GM12878 (cell line): ENCODE data around the gene AFMID. TPM values are rescaled to one million over a fixed set of nuclear protein-coding genes. Genes with fewer than 3 reads are reported as not detected.

Experiments used
- ATAC-seq: fragments of 200-7000 bp; cut with Tn5 transposase; 3 replicates; pipeline ENCODE4 v1.9.1; 2020; ENCODE audit warnings: mild to moderate bottlenecking, moderate library complexity
- BruUV-seq: library from RNA; stranded (reverse); fragments of 400-500 nt; replicated peaks from 2 replicates; lab custom pipeline; 2021; lab: Mats Ljungman, UMichigan
- CTCF ChIA-PET: fragments of 300-600 bp; sonication (Branson Sonifier 250); formaldehyde crosslinking; extraction: SDS; loops from one replicate; lab custom pipeline; 2021; ENCODE audit warnings: inconsistent platforms; lab: Yijun Ruan, JAX
- POLR2A ChIA-PET: fragments of 350-600 bp; formaldehyde crosslinking; extraction: SDS; loops from one replicate; lab custom pipeline; 2021; ENCODE audit warnings: inconsistent platforms; lab: Charles Lee
- RAD21 ChIA-PET: fragments of 300-600 bp; sonication (Branson Sonifier 250); formaldehyde crosslinking; loops from one replicate; lab custom pipeline; 2023; ENCODE audit warnings: antibody characterized with exemption; ENCODE audit not compliant: unreplicated experiment; lab: Charles Lee
- SMC1A ChIA-PET: fragments of 300-600 bp; sonication (Branson Sonifier 250); formaldehyde crosslinking; loops from one replicate; lab custom pipeline; 2023; ENCODE audit not compliant: unreplicated experiment, uncharacterized antibody; lab: Charles Lee
- DNase-seq: peaks from one replicate; pipeline ENCODE4 v3.0.0-alpha.2; 2011; ENCODE audit warnings: low read depth, low spot score
- FAIRE-seq: peaks from 3 replicates; lab custom pipeline; 2011; peaks lifted over from hg19 to GRCh38; lab: Jason Lieb, UNC
- H2AFZ ChIP-seq: 2 replicates; pipeline ENCODE4 v1.6.0; 2011; ENCODE audit warnings: low read depth, low read length, control low read depth; ENCODE audit not compliant: control insufficient read depth
- H3K27ac ChIP-seq: 2 replicates; pipeline ENCODE4 v1.5.1; 2011; ENCODE audit warnings: control low read depth; ENCODE audit not compliant: control insufficient read depth, insufficient read depth
- H3K27me3 ChIP-seq, 2 experiments: replicated peaks in 1 of 2; 2 replicates each; pipeline versions ENCODE4 v1.6.0 to v1.6.1; 2011; ENCODE audit warnings: low read length in 1 of 2; ENCODE audit not compliant: control insufficient read depth in 2 of 2, insufficient read depth in 2 of 2
- H3K36me3 ChIP-seq, 2 experiments: 2 replicates each; pipeline ENCODE4 v1.5.1; 2011; ENCODE audit warnings: low read length in 1 of 2; ENCODE audit not compliant: control insufficient read depth in 2 of 2, insufficient read depth in 2 of 2
- H3K4me1 ChIP-seq: 2 replicates; pipeline ENCODE4 v1.6.1; 2011; ENCODE audit warnings: mild to moderate bottlenecking, low read length, moderate library complexity, mixed read lengths; ENCODE audit not compliant: control insufficient read depth, insufficient read depth
- H3K4me2 ChIP-seq: 2 replicates; pipeline ENCODE4 v1.6.0; 2011; ENCODE audit warnings: control low read depth; ENCODE audit not compliant: control insufficient read depth, insufficient read depth
- H3K4me3 ChIP-seq: fragments of 200-600 bp; sonication (generic); 2 replicates; pipeline ENCODE4 v1.5.1; 2016
- H3K79me2 ChIP-seq: 2 replicates; pipeline ENCODE4 v1.6.0; 2011; ENCODE audit warnings: low read length; ENCODE audit not compliant: control insufficient read depth, insufficient read depth
- H3K9ac ChIP-seq: 2 replicates; pipeline ENCODE4 v1.8.0; 2011; ENCODE audit warnings: low read length, control low read depth, mixed read lengths; ENCODE audit not compliant: control insufficient read depth, insufficient read depth
- H3K9me3 ChIP-seq: replicated peaks from 3 replicates; pipeline ENCODE4 v1.5.1; 2011; ENCODE audit warnings: mild to moderate bottlenecking, low read length; ENCODE audit not compliant: control insufficient read depth, insufficient read depth
- H4K20me1 ChIP-seq: 2 replicates; pipeline ENCODE4 v1.6.0; 2011; ENCODE audit not compliant: control insufficient read depth, insufficient read depth
- ATF3 ChIP-seq: IDR thresholded peaks from 2 replicates; pipeline ENCODE4 v1.6.1; 2011; ENCODE audit warnings: low read depth, mild to moderate bottlenecking, low read length, moderate library complexity, borderline replicate concordance; ENCODE audit errors: extremely low read depth
- BACH1 ChIP-seq: fragments of 450-650 bp; IDR thresholded peaks from 2 replicates; pipeline ENCODE4 v1.6.1; 2017; ENCODE audit warnings: mild to moderate bottlenecking, borderline replicate concordance
- LARP7 ChIP-seq: fragments of 450-650 bp; IDR thresholded peaks from 2 replicates; pipeline ENCODE4 v1.6.1; 2017; ENCODE audit warnings: mild to moderate bottlenecking
- MTA3 ChIP-seq: IDR thresholded peaks from 2 replicates; pipeline ENCODE4 v1.6.1; 2012; ENCODE audit warnings: low read length, inconsistent platforms, borderline replicate concordance
- NKRF ChIP-seq: fragments of 450-650 bp; conservative IDR thresholded peaks from 2 replicates; pipeline ENCODE4 v1.6.1; 2017; ENCODE audit warnings: mild to moderate bottlenecking, moderate library complexity
- PML ChIP-seq: IDR thresholded peaks from 2 replicates; pipeline ENCODE4 v1.6.1; 2012; ENCODE audit warnings: low read length, inconsistent platforms
- STAT3 ChIP-seq: IDR thresholded peaks from 2 replicates; pipeline ENCODE4 v1.6.1; 2011; ENCODE audit warnings: low read depth, low read length, improper control_type of control experiment
- USF1 ChIP-seq: IDR thresholded peaks from 2 replicates; pipeline ENCODE4 v1.6.1; 2011; ENCODE audit warnings: borderline replicate concordance, low read depth, mild to moderate bottlenecking, moderate library complexity, mixed read lengths, low read length; ENCODE audit not compliant: insufficient read depth; ENCODE audit errors: extremely low read length
- YBX1 ChIP-seq: fragments of 450-650 bp; IDR thresholded peaks from 2 replicates; pipeline ENCODE4 v1.6.1; 2016; ENCODE audit warnings: antibody characterized with exemption
- ZBTB11 ChIP-seq: fragments of 450-650 bp; formaldehyde crosslinking; IDR thresholded peaks from 2 replicates; pipeline ENCODE4 v1.5.0; 2022; ENCODE audit warnings: mild to moderate bottlenecking, missing genetic modification characterization
- ZNF24 ChIP-seq: fragments of 450-650 bp; IDR thresholded peaks from 2 replicates; pipeline ENCODE4 v1.6.1; 2017; ENCODE audit warnings: antibody characterized with exemption, mild to moderate bottlenecking
- ZNF622 ChIP-seq: fragments of 450-650 bp; IDR thresholded peaks from 2 replicates; pipeline ENCODE4 v1.6.1; 2017; ENCODE audit warnings: mild to moderate bottlenecking, inconsistent platforms
- WGBS: methylation state at CpG from one replicate; pipeline ENCODE4 v1.1.6; 2016; ENCODE audit warnings: low lambda C conversion rate; ENCODE audit not compliant: insufficient replicate concordance, insufficient coverage; ENCODE audit errors: missing lambda C conversion rate; 5-methylcytosine and 5-hydroxymethylcytosine counted together
- in situ Hi-C: fragments of 300-500 bp; cut with MboI; formaldehyde crosslinking; loops from 9 replicates; pipeline ENCODE4 v1.14.3; 2018; ENCODE audit warnings: mixed read lengths
- intact Hi-C: fragments of 100-400 bp; cut with micrococcal nuclease; formaldehyde crosslinking; loops from one replicate; pipeline ENCODE4 v1.14.2; 2022; ENCODE audit not compliant: unreplicated experiment
- polyA plus RNA-seq, 11 experiments: library from polyadenylated mRNA; depleted of rRNA in 4 of 11; unstranded in 6 of 11; stranded (reverse) in 5 of 11; fragments of >200 nt; fragmentation: Nextera tagmentation in 4 of 11; fragmentation: Illumina TruSeq in 1 of 11; extraction: Ambion mirVana in 4 of 11; extraction: Trizol in 1 of 11; gene quantifications; 1 replicate in 1 of 11; 2 replicates in 10 of 11; pipeline versions ENCODE4 v1.2.1 to v1.2.3, GENCODE V29; 2011 to 2016; ENCODE audit warnings: inconsistent platforms in 2 of 11, missing spikeins in 2 of 11, low read depth in 1 of 11
- total RNA-seq, 4 experiments: library from RNA; depleted of rRNA in 3 of 4; stranded (reverse); fragments of >200 nt in 3 of 4; fragmentation: Illumina TruSeq in 1 of 4; extraction: Trizol in 1 of 4; gene quantifications; 2 replicates each; pipeline versions ENCODE4 v1.2.1 to v1.2.3, GENCODE V29; 2013 to 2021

AFMID gene
- total and polyA plus RNA-seq, 10 of the 15 experiments (the other 5 are each of a cell fraction or from before 2014, with no cell fraction given): 36.1 to 98.8 (median 51.6) TPM

- ATAC-seq (peak; percentile 67), DNase-seq (peak; percentile 77), FAIRE-seq (peak; percentile 85)
- Histone ChIP-seq H3K4me2 (peak overlapping the region; percentile 85), H3K27me3 (no peaks in the 10 kb centered on the region), H3K36me3 (no peaks in the 10 kb centered on the region), H4K20me1 (no peaks in the 10 kb centered on the region), H2AFZ (peak overlapping the region; percentile 43; the same call in 1 of the 2 replicates), H3K79me2 (no peaks in the 10 kb centered on the region; the same call in none of the 2 replicates), H3K4me1 (peaks cover 49% of the 10 kb centered on the region), H3K9ac (peak overlapping the region; percentile 60), H3K27ac (peak overlapping the region; percentile 90), H3K4me3 (peak overlapping the region; percentile 6; the same call in 1 of the 2 replicates), H3K9me3 (no peaks in the 10 kb centered on the region)
- in situ Hi-C loops: loop anchor here (10.0 to 25.0 kb wide), 2 partner anchors 705 to 1897 kb away; partner anchors contain the start of gene UBALD2
- no TSS peak for BruUV-seq
- ChIA-PET POLR2A (interaction anchor here (0.6 to 2.2 kb wide), 14 partner anchors 8 to 314 kb away, joined by 3 to 13 read pairs (median 4); partner anchors contain the start of genes AFMID, C17orf99, TK1 and TMC8), CTCF (interaction anchor here (1.5 to 2.7 kb wide), 3 partner anchors 13 to 16 kb away, joined by 6 to 14 read pairs (median 7); no protein-coding TSS in a partner anchor), SMC1A (interaction anchor here (0.9 to 1.5 kb wide), 3 partner anchors 17 to 34 kb away, joined by 3 read pairs; no protein-coding TSS in a partner anchor), RAD21 (interaction anchor here (1.3 to 2.3 kb wide), 2 partner anchors 15 to 17 kb away, joined by 3 to 13 read pairs; no protein-coding TSS in a partner anchor)
- WGBS: 0% methylated on average over 10 of the region's 10 CpGs
- intact Hi-C loops: loop anchor here (10.0 kb wide), 1 partner anchor 715 kb away; no protein-coding TSS in a partner anchor
- TF ChIP-seq LARP7: no peak
- no peak for TF ChIP-seq ZBTB11 (CRISPR knock-in tag)
- TF ChIP-seq ATF3: no peak
- no peak for TF ChIP-seq YBX1
- TF ChIP-seq MTA3: peak; percentile 62; the same call in 1 of the 2 replicates
- TF ChIP-seq STAT3: no peak
- peak; percentile 41; the same call in 1 of the 2 replicates for TF ChIP-seq PML
- no peak; the same call in 1 of the 2 replicates for TF ChIP-seq BACH1
- TF ChIP-seq USF1: no peak
- TF ChIP-seq NKRF: no peak
- TF ChIP-seq ZNF622: no peak
- TF ChIP-seq ZNF24: no peak
Observed at GRCh38 chr17:78159575-78160158, 27.5 kb upstream of the AFMID start.
